GM23248 (cell line): ENCODE results near the gene NR3C1. TPM values are rescaled to one million over a fixed set of nuclear protein-coding genes. Genes with fewer than 3 reads are reported as not detected.

Experiments used
- DNase-seq: peaks from one replicate; pipeline ENCODE4 v3.0.0-alpha.2; 2015
- H2AFZ ChIP-seq: fragments of 200-600 bp; sonication (generic); 2 replicates; pipeline ENCODE4 v1.6.1; 2016; ENCODE audit warnings: antibody characterized with exemption
- H3F3A ChIP-seq: fragments of 200-600 bp; sonication (generic); 2 replicates; pipeline ENCODE4 v1.6.1; 2016; ENCODE audit warnings: mild to moderate bottlenecking, antibody characterized with exemption, mixed run types; ENCODE audit not compliant: insufficient read depth
- H3K27ac ChIP-seq: fragments of 200-600 bp; sonication (generic); 2 replicates; pipeline ENCODE4 v1.5.1; 2016; ENCODE audit warnings: mild to moderate bottlenecking
- H3K27me3 ChIP-seq: fragments of 200-600 bp; sonication (generic); replicated peaks from 2 replicates; pipeline ENCODE4 v1.6.1; 2016; ENCODE audit warnings: mild to moderate bottlenecking; ENCODE audit not compliant: insufficient read depth
- H3K36me3 ChIP-seq: fragments of 200-600 bp; sonication (generic); 2 replicates; pipeline ENCODE4 v1.6.1; 2016; ENCODE audit warnings: low read depth, mild to moderate bottlenecking
- H3K4me1 ChIP-seq: fragments of 200-600 bp; sonication (generic); 2 replicates; pipeline ENCODE4 v1.6.1; 2016; ENCODE audit warnings: mild to moderate bottlenecking; ENCODE audit not compliant: insufficient read depth
- H3K4me2 ChIP-seq: fragments of 200-600 bp; sonication (generic); one replicate; pipeline ENCODE4 v1.6.1; 2016; ENCODE audit warnings: mild to moderate bottlenecking; ENCODE audit not compliant: unreplicated experiment
- H3K4me3 ChIP-seq: fragments of 200-600 bp; sonication (generic); 2 replicates; pipeline ENCODE4 v1.5.1; 2016; ENCODE audit warnings: mild to moderate bottlenecking
- H3K79me2 ChIP-seq: fragments of 200-600 bp; sonication (generic); 2 replicates; pipeline ENCODE4 v1.6.1; 2016; ENCODE audit warnings: mild to moderate bottlenecking; ENCODE audit not compliant: insufficient read depth
- H3K9ac ChIP-seq: fragments of 200-600 bp; sonication (generic); 2 replicates; pipeline ENCODE4 v1.6.1; 2016; ENCODE audit warnings: mild to moderate bottlenecking
- H3K9me2 ChIP-seq: fragments of 200-600 bp; sonication (generic); 2 replicates; pipeline ENCODE4 v1.6.1; 2016; ENCODE audit warnings: mixed run types, mild to moderate bottlenecking, moderate library complexity; ENCODE audit not compliant: insufficient read depth
- H3K9me3 ChIP-seq: fragments of 200-600 bp; sonication (generic); one replicate; pipeline ENCODE4 v1.6.1; 2017; ENCODE audit warnings: low read depth
- H4K20me1 ChIP-seq: fragments of 200-600 bp; sonication (generic); 2 replicates; pipeline ENCODE4 v1.6.0; 2016; ENCODE audit not compliant: insufficient read depth
- EZH2 ChIP-seq: fragments of 200-600 bp; sonication (generic); IDR thresholded peaks from 2 replicates; pipeline ENCODE4 v1.6.1; 2018; ENCODE audit warnings: antibody characterized with exemption, mild to moderate bottlenecking; ENCODE audit not compliant: insufficient read depth, poor library complexity, severe bottlenecking
- EZH2phosphoT487 ChIP-seq: fragments of 200-600 bp; sonication (generic); IDR thresholded peaks from 2 replicates; pipeline ENCODE4 v1.6.1; 2018; ENCODE audit warnings: antibody characterized with exemption, moderate library complexity, mild to moderate bottlenecking, low read depth; ENCODE audit not compliant: insufficient read depth
- WGBS, 2 experiments: methylation state at CpG; one replicate each; pipeline ENCODE4 v1.1.6; 2015 to 2017; ENCODE audit warnings: low lambda C conversion rate in 2 of 2, low coverage in 1 of 2; ENCODE audit errors: missing lambda C conversion rate in 2 of 2; 5-methylcytosine and 5-hydroxymethylcytosine counted together
- in situ Hi-C: fragments of 300-500 bp; cut with MboI; formaldehyde crosslinking; loops from 2 replicates; pipeline ENCODE4 v1.15.0; 2020
- polyA plus RNA-seq: library from polyadenylated mRNA; unstranded; fragments of >200 nt; fragmentation: Nextera tagmentation; extraction: Ambion mirVana; gene quantifications from 2 replicates; pipeline ENCODE4 v1.2.1, GENCODE V29; 2016
- total RNA-seq: library from RNA; depleted of rRNA; stranded (reverse); fragments of >200 nt; shearing (Covaris generic); gene quantifications from 2 replicates; pipeline ENCODE4 v1.2.3, GENCODE V29; 2014; rRNA removed

NR3C1 gene
- 121 and 125 TPM in 2 replicates for total RNA-seq
- polyA plus RNA-seq, result 100 and 103 TPM in 2 replicates

DNA sequence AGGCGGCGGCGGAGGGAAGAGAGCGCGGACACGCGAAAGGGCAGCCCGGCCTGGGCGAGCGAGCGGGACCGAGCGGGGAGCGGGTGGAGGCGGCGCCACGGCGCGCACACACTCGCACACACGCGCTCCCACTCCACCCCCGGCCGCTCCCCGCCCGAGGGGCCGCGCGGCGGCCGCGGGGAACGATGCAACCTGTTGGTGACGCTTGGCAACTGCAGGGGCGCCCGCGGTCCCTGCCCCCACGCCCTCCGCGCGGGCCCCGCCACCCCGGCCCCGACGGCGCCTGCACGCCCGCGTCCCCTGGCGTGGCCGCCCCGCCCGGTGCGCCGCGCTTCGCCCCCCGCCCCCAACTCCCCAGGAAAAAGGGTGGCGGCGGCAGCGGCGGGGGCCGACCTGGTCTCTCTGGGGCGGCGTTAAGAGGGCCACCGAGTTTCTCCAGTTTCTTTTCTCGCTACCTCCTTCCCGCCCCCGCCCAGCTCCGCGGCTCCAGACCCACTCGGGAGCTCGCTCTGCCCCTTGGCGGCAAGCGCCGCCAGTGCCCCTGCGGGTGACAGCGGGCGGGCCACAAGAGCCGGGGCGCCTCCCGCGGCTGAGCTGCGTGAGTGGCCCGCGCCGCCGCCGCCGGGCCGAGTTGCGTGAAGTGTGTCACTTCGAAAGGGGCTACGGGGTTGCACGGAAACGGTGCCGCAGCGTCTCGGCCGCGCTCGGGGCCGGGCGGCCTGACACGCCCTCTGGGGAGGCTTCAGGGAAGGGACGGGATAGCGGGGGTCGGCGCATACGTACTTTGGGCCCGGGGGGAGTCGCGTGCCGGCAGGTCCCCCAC lies at the start of gene NR3C1:
TSS of gene NR3C1 (minus strand) at position 94 of the 823 bp plus-strand sequence. CDS start 2,847 bp downstream, outside the sequence.
- Histone ChIP-seq H4K20me1 (no peaks in the 10 kb centered on the region), H3K9ac (peak within 1 kb of the TSS; percentile 99), H3K27ac (peak within 1 kb of the TSS; percentile 98), H3K27me3 (no peaks in the 10 kb centered on the region), H3K9me3 (no peaks in the 10 kb centered on the region), H3F3A (peaks cover 53% of the 10 kb centered on the region), H3K4me1 (peaks cover 10% of the 10 kb centered on the region; the same call in 1 of the 2 replicates), H3K9me2 (no peaks in the 10 kb centered on the region), H3K36me3 (peaks cover 15% of the 10 kb centered on the region; the same call in 1 of the 2 replicates), H3K79me2 (peaks cover 47% of the 10 kb centered on the region), H3K4me3 (peak within 1 kb of the TSS; percentile 99), H3K4me2 (peak within 1 kb of the TSS; percentile 95), H2AFZ (peak within 1 kb of the TSS; percentile 60)
- 1% methylated on average over 33 to 80 of the region's 114 CpGs for WGBS, 2 experiments
- TF ChIP-seq EZH2, result no peak
- no peak for TF ChIP-seq EZH2phosphoT487
- in situ Hi-C loops, result loop anchor here (5.0 to 10.0 kb wide), 2 partner anchors 423 to 741 kb away; no protein-coding TSS in a partner anchor
- DNase-seq, result peak; percentile 94

DNA sequence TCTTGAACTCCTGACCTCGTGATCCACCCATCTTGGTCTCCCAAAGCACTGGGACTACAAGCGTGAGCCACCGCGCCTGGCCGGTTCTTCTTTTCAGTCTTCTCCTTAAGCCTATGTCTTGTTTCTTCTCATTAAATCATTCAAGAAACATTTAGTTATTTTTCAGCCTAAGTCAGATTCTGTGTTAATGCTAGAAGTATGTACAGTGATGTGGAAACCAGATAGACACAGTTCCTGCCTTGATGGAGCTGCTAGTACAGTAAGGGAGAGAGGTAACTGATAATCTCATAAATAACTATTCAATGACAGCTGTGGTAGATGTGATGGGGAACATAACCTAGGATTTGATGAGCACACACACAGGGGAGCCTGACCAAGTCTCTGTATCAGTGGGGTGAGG lies 46.3 kb upstream of the NR3C1 start:
- no peak overlapping the region for H2AFZ ChIP-seq
- in situ Hi-C loops, result no loop called here
- WGBS, 2 experiments, result 88 to 92% methylated on average over 5 of the region's 5 CpGs
- H3K4me2 ChIP-seq, result no peak overlapping the region
- H3K27ac ChIP-seq, result no peak overlapping the region
- H3K9ac ChIP-seq, result no peak overlapping the region
- no peaks in the 10 kb centered on the region for H3K9me2 ChIP-seq
- no peaks in the 10 kb centered on the region for H3K9me3 ChIP-seq
- H3K27me3 ChIP-seq, result no peaks in the 10 kb centered on the region
- 0 out of 2 replicates have a peak, but pooled peaks cover 11% of the 10 kb centered on the region for H3K4me1 ChIP-seq
- no peaks in the 10 kb centered on the region for H3F3A ChIP-seq
- no peaks in the 10 kb centered on the region for H4K20me1 ChIP-seq
- H3K4me3 ChIP-seq, result no peak overlapping the region
- no peak for TF ChIP-seq EZH2phosphoT487
- no peak for TF ChIP-seq EZH2
- no peaks in the 10 kb centered on the region for H3K36me3 ChIP-seq
- peak; percentile 30 for DNase-seq
- H3K79me2 ChIP-seq, result no peaks in the 10 kb centered on the region

DNA sequence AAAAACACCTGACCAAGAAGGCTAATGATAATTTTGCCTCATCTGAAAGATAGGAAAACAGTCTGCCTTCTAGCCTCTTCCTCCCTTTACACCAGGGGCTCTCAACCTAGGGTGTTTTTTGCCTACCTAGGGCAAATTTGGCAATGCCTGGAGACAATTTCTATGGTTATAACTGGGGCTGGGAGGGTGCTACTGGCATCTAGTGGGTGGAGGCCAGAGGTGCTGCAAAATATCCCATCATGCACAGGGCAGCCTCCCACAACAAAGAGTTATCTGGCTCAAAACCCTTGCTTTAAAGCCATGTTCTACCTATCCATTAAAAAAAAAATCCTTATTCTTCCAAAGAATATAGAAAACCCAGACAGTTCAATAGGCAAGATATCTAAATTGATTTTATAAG lies 45.0 kb upstream of the NR3C1 start:
- Histone ChIP-seq H2AFZ (no peak overlapping the region), H3K27ac (no peak overlapping the region), H3K4me2 (no peak overlapping the region), H3F3A (no peaks in the 10 kb centered on the region), H3K4me1 (0 out of 2 replicates have a peak, but pooled peaks cover 11% of the 10 kb centered on the region), H4K20me1 (no peaks in the 10 kb centered on the region), H3K27me3 (no peaks in the 10 kb centered on the region), H3K36me3 (no peaks in the 10 kb centered on the region), H3K9me3 (no peaks in the 10 kb centered on the region), H3K79me2 (no peaks in the 10 kb centered on the region), H3K9me2 (no peaks in the 10 kb centered on the region), H3K4me3 (no peak overlapping the region), H3K9ac (no peak overlapping the region)
- in situ Hi-C loops, result no loop called here
- TF ChIP-seq EZH2 (no peak), EZH2phosphoT487 (no peak)
- no peak for DNase-seq

DNA sequence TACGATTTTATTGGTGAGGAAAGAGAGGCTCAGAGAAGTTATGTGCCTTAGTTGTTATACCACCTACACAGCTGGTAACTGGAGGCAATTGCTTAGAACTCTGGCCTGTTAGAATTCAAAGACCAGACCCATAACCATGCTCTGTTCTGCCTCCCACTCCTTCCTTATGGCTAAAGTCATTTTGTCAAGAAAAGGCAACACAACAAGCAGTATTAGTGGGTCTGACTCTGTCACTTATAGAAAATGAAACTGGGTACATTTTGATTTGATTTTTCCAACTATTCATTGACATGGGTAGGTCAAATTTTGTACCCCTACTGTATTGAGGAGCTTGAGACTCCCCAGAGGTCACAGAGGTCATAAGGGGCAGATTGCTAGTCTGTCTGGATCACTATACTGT lies 44.5 kb upstream of the NR3C1 start:
- no peaks in the 10 kb centered on the region for H3K36me3 ChIP-seq
- H4K20me1 ChIP-seq, result no peaks in the 10 kb centered on the region
- H2AFZ ChIP-seq, result no peak overlapping the region
- H3K27ac ChIP-seq, result no peak overlapping the region
- no peak overlapping the region for H3K4me3 ChIP-seq
- 0 out of 2 replicates have a peak, but pooled peaks cover 5% of the 10 kb centered on the region for H3F3A ChIP-seq
- no peaks in the 10 kb centered on the region for H3K9me3 ChIP-seq
- H3K27me3 ChIP-seq, result no peaks in the 10 kb centered on the region
- in situ Hi-C loops, result no loop called here
- peaks cover 11% of the 10 kb centered on the region; the same call in 1 of the 2 replicates for H3K4me1 ChIP-seq
- H3K4me2 ChIP-seq, result no peak overlapping the region
- H3K9me2 ChIP-seq, result no peaks in the 10 kb centered on the region
- no peak for DNase-seq
- H3K79me2 ChIP-seq, result no peaks in the 10 kb centered on the region
- H3K9ac ChIP-seq, result no peak overlapping the region
- TF ChIP-seq EZH2phosphoT487, result no peak
- TF ChIP-seq EZH2, result no peak
- 97 to 100% methylated on average over 1 of the region's 1 CpG for WGBS, 2 experiments
